ENCODE data around the gene GALNT11.
"Not testable (repeated sequence)": the region's sequence is repeated elsewhere in the genome, so short reads cannot be mapped to it uniquely, and the experiment has no call there.

The GALNT11 gene

DNA sequence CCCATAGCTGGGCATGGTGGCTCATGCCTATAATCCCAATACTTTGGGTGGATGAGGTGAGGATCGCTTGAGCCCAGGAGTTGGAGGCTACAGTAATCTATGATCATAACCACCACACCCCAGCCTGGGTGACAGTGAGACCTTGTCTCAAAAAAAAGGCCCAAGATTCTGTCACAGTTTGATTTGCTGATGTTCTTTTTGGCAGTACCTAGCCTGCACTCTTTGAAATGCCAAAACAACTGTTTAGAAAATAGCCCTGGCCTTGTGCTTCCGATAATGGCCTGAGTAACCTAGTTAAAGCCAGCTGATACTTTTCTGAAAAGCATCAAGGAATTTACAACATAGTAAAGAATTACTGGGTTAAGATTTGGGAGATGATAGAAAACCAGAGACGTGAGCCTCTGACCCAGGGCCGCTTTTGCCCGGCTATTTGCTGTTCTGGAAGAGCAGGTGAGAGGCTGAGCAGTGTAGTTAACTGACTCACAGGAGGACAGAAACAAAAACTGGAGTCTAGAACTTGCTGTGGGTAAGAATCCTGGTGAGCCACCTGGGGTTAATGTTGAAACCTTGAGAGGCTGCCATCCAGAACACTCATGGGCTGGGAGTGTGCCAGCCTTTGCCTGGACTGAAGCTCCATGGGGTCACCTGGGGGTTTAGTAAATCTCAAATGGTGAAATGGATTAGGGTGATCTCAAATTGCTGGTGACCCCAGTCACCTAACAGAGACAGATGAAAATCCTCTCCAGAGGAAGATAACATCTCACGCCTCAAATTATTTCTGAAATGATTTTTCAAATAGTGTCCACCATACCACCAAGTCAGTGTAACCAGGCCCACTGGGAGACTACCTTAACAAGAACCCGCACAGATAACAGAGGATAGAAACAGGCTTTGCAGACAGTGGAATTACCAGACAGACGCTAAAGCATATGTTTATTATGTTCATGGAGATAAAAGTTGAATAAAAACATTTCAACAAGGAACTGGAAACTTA is 51.8 kb downstream of the GALNT11 start:
- no peak for DNase-seq

GRCh38 chr7:152078025-152078424 is 52.6 kb downstream of the GALNT11 start:
- no peak for DNase-seq

GRCh38 chr7:152078786-152079185 is 53.3 kb downstream of the GALNT11 start:
- no peak for DNase-seq

GRCh38 chr7:152081088-152081487 is 55.6 kb downstream of the GALNT11 start:
- DNase-seq = no peak

DNA sequence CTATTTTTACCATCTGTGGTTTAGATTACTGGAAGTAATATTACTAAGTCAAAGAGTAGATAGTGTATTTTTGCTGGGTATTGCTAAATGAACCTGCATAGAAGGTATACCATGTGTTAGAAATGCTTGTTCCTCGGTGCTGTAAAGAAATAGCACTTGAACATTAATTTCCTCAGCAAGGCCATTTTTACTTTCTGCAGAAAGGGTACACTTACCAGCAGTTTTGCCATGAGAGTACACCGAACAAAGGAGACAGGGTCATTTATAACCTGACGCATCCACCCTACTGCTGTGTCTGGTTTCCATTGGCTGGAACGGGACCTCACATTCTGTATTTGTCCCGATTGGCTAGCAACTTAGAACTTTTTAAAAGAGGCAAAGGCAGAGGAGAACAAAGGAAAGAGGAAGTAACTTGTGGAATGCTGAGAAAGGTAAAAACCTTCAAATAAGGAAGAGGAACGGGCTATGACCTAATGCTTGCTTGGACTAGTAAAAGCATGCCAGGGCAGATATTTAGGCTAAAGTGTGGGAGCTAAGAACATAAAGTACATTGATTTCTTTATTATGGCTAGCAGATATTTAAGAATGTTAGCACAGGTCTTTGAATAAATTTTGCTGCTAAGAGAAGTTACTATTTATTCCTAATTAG is 56.7 kb downstream of the GALNT11 start:
- DNase-seq = not testable (repeated sequence)

- DNase-seq = no peak
These were observed 59.7 kb downstream of the GALNT11 start for GRCh38 chr7:152085131-152085530.

DNA sequence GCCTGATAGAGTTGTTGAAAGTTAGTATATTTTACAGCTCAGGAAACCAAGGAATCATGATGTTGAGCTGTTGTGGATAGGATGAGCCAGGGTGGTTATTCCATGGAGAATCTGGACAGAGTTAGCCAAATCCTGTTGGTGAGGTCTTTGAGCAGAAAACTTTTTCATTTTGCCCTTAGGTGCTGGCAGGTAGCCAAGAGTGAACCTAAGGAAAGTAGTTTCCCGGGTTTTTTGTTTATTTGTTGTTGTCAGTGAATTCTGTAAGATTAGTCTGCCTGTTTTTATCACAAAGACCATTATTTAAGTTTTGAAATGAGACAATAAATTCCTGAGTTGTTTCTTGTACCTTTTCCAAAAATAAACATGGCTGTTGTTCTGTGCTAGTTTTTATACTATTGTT is 61.0 kb downstream of the GALNT11 start:
- no peak for DNase-seq

GRCh38 chr7:152089183-152089582 is 63.7 kb downstream of the GALNT11 start:
- no peak for DNase-seq

GRCh38 chr7:152090747-152091146 is 65.3 kb downstream of the GALNT11 start:
- no peak for DNase-seq

GRCh38 chr7:152093717-152094116 is 68.2 kb downstream of the GALNT11 start:
- no peak for DNase-seq

DNA sequence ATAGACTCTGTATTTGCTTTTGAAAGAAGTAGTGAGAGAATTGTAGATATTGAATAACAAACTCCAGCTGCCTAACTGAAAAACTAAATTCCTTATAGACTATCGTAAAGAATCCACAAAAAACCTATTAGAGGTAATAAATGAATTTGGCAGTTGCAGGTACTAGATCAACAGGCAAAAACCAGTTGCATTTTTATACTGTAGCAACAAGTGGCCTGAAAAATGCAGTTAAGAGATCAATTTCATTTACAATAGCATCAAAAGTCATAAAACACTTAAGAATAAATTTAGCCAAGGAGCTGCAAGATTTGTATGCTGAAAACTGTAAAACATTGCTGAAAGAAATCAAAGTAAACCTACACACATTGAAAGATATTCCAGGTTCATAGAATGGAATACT is 70.3 kb downstream of the GALNT11 start:
- no peak for DNase-seq

GRCh38 chr7:152097330-152097729 is 71.9 kb downstream of the GALNT11 start:
- no peak for DNase-seq

DNA sequence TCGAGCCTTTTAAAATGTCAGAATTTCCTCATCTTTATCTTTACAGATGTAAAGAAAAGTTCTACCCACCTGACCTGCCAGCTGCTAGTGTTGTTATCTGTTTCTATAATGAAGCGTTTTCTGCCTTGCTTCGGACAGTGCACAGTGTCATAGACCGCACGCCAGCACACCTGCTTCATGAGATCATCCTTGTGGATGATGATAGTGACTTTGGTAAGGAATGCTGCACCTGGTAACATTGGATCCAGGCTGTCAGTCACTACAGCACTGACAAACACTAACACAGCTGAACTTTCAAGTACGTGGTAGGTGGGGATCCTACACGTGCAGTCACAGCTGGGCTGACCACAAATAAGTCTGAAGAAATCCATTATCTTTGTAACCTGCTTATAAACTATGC is 77.6 kb downstream of the GALNT11 start:
- no peak for DNase-seq

GRCh38 chr7:152103691-152104090 is 78.2 kb downstream of the GALNT11 start:
- no peak for DNase-seq

GRCh38 chr7:152105205-152105604 is 79.7 kb downstream of the GALNT11 start:
- no peak for DNase-seq

- no peak for DNase-seq
These were observed 81.5 kb downstream of the GALNT11 start for GRCh38 chr7:152106990-152107389.

DNA sequence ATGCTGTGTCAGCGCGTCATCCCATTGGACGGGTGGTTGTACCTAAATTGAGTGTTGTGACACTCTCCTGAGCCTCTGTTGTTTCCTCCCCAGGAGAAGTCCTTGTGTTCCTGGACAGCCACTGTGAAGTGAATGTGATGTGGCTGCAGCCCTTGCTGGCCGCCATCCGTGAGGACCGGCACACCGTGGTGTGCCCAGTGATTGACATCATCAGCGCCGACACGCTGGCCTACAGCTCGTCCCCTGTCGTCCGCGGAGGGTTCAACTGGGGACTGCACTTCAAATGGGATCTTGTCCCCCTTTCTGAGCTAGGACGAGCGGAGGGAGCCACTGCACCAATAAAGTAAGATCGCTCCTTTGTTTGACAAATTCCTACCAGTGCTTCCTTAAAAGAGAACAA is 82.5 kb downstream of the GALNT11 start:
- DNase-seq = no peak

- no peak for DNase-seq
These were observed 82.9 kb downstream of the GALNT11 start for GRCh38 chr7:152108359-152108758.

- no peak for DNase-seq
These were observed 87.4 kb downstream of the GALNT11 start for GRCh38 chr7:152112829-152113228.

DNA sequence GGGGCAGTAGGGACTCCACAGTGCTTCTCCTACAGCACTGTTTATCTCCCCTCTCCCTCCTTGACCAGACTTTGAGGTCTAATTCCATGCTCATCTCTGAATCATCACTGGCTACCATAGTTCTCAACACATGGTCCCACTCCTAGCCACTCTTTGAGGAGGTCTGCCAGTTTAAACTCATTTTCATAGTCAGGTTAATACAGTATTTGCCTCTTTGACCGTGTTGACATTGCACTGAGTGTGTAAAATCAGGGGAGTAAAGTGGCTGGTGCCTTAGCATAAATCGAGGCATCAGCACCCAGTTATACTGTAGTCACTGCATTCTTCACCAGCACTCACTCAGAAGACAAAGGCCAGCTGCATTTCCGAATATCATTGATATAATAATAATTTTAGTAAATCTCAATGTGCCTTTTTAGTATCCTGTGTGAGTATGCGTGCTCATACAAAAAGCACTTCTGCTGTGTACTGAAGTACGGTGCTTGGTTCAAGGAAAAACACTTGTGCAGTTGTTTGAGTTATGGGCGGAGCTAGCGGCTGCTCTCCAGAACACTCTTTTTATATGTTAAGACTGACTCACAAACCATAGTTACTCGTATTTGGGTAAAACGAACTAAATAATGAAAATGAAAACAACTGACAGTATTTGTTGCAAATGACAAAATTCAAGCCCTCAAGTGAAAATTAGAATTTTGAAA is 89.7 kb downstream of the GALNT11 start:
- DNase-seq = no peak

DNA sequence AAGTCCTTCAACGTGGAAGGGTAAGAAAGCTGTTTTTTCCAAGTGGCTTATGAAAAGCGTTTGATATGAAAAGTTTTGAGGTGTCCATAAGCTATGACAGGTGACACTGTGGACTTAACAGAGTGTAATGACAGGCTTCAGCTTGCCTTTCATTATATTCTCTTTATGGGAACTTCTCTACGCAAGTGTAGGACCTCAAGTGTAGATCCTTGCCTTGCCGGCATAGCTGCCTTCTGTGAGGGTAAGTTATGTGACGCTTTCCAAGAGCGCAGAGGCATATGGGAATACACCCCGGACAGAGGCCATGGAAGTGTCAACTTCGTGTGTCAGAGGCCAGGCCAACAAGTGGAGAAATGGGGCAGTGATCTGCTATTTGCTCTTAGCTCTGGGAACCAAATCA is 91.9 kb downstream of the GALNT11 start:
- no peak for DNase-seq

DNA sequence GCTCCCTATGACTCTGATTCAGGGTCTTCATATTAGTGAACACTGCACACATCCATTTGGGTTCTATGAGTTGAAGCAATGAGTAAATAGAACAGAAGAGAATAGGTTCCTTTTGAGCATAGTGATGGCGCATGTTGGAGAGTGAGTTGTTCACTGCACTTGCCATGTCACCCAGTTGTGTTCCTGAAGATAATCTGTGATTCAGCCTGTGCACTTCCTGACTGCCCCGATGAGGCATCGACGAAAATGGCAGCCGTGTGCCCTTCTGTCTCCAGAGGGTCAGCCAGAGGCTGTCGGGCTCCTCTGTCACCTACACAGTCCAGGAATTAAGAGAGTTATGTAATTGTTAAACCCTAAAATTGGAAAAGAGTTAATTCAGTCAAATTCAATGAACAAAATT is 94.7 kb downstream of the GALNT11 start:
- no peak for DNase-seq

- DNase-seq = no peak
These were observed 95.3 kb downstream of the GALNT11 start for GRCh38 chr7:152120776-152121175.

DNA sequence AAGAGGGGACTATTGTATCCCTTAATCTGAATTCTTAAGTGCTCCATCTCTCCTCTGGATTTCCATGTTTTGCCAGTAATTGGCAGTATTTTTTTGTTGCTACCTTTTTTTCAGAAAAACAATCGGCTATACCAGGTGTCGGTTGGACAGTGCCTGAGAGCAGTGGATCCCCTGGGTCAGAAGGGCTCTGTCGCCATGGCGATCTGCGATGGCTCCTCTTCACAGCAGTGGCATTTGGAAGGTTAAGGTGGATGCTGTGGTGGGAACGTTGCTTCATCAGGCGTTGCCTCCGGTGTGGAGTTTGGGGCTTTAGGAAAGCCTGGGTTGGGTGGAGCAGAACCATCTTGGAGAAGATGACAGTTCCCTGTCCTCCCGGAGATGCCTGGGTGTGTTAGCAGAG is 96.0 kb downstream of the GALNT11 start:
- DNase-seq = no peak
